ENCODE measurements around the gene ATP5F1E. TPM values are rescaled to one million over a fixed set of nuclear protein-coding genes. Genes with fewer than 3 reads are reported as not detected.

ATP5F1E gene
- total and polyA plus RNA-seq, 9 of the 15 experiments (the other 6 are each of a cell fraction or from before 2014, with no cell fraction given), result 60.3 to 162 (median 113) TPM

GRCh38 chr20:59042796-59043631 is 10.9 kb upstream of the ATP5F1E start:
- peak overlapping the region; percentile 88 to 93 for H3K9ac ChIP-seq (ENCODE audit: insufficient read depth in 1 of 2, low read depth in 2 of 2, low read length in 2 of 2)
- H3K4me1 ChIP-seq (replicated peaks in 1 of 2; ENCODE audit: control insufficient read depth in 2 of 2, insufficient read depth in 2 of 2, low read length in 2 of 2), result peaks cover 12 to 22% of the 10 kb centered on the region in 2 experiments; a peak in 4 of 5 replicates
- TF ChIP-seq HOXB6 (CRISPR knock-in tag; IDR thresholded peaks at IDR 0.05; ENCODE audit: borderline replicate concordance) (no peak), NFRKB (IDR thresholded peaks at IDR 0.05; ENCODE audit: low read depth) (no peak), ZNF76 (CRISPR knock-in tag; IDR thresholded peaks at IDR 0.05; ENCODE audit: borderline replicate concordance) (no peak), VEZF1 (CRISPR knock-in tag; IDR thresholded peaks at IDR 0.05) (peak; percentile 84; the same call in 1 of the 2 replicates), TBP (optimal IDR thresholded peaks at IDR 0.05; ENCODE audit: low read depth, low read length) (peak; percentile 55), STAT5B (CRISPR knock-in tag; IDR thresholded peaks at IDR 0.05) (no peak), FOXP1 (CRISPR knock-in tag; IDR thresholded peaks at IDR 0.05) (no peak), ID3 (CRISPR knock-in tag; IDR thresholded peaks at IDR 0.05) (no peak), ID3 (tag; IDR thresholded peaks at IDR 0.05) (0 out of 2 replicates have a peak, but pooled peaks have one; percentile 48), AFF4 (CRISPR knock-in tag; IDR thresholded peaks at IDR 0.05) (0 out of 2 replicates have a peak, but pooled peaks have one; percentile 6), NFIC (IDR thresholded peaks at IDR 0.05) (peak; percentile 87), HMGN3 (IDR thresholded peaks at IDR 0.05; ENCODE audit: borderline replicate concordance, extremely low read depth, insufficient read length, low read depth, low read length) (peak; percentile 85)

More at GRCh38 chr20:59042796-59043631, 10.9 kb upstream of the ATP5F1E start:
- Histone ChIP-seq H3K4me2 (ENCODE audit: insufficient read depth, low read length) (peak overlapping the region; percentile 98), H3K27ac (ENCODE audit: extremely low read depth, low read depth, low read length) (peak overlapping the region; percentile 83), H3K9me1 (ENCODE audit: control insufficient read depth, insufficient read depth, low read length) (peaks cover 4% of the 10 kb centered on the region), H3K79me2 (ENCODE audit: control insufficient read depth, insufficient read depth, low read length) (peaks cover 51% of the 10 kb centered on the region), H2AFZ (ENCODE audit: low read depth, low read length) (peak overlapping the region; percentile 99), H3K9me3 (replicated peaks; ENCODE audit: control insufficient read depth, insufficient read depth, low read depth, low read length) (no peaks in the 10 kb centered on the region), H4K20me1 (replicated peaks; ENCODE audit: control insufficient read depth, insufficient read depth, low read length) (peaks cover 5% of the 10 kb centered on the region), H3K4me3 (peak overlapping the region; percentile 69), H3K27me3 (ENCODE audit: control insufficient read depth in 2 of 2, insufficient read depth in 2 of 2, low read length in 2 of 2) (no peaks in the 10 kb centered on the region), H3K36me3 (ENCODE audit: control insufficient read depth, insufficient read depth, low read length) (peaks cover 31% of the 10 kb centered on the region)
- POLR2A ChIA-PET, result interaction anchor here (1.0 to 4.5 kb wide), 7 partner anchors 9 to 178 kb away, joined by 3 to 28 read pairs (median 3); partner anchors contain the start of gene ATP5F1E
- ATAC-seq (peak; percentile 96), DNase-seq (ENCODE audit: extremely low read depth in 1 of 4, low spot score in 3 of 4) (peak; percentile 97 to 98 (median 98)), FAIRE-seq (peak; percentile 74)
- in situ Hi-C loops (cut with MboI), result no loop called here
- intact Hi-C loops (cut with micrococcal nuclease), result no loop called here
- BruUV-seq (replicated peaks), result no TSS peak
- CTCF ChIA-PET (ENCODE audit: low intra/inter-chr PET ratio), result no interaction called here
- 22% methylated on average over 47 of the region's 66 CpGs for WGBS (ENCODE audit: insufficient coverage, low coverage, missing lambda C conversion rate)
